GM12891 (cell line): Measurements from ENCODE around the gene PDLIM3.

Source experiments
- POLR2A ChIP-seq: IDR thresholded peaks from 2 replicates; pipeline ENCODE4 v1.6.1; 2011; ENCODE audit warnings: low read depth, low read length, control low read depth
- POLR2AphosphoS5 ChIP-seq: IDR thresholded peaks from 2 replicates; pipeline ENCODE4 v1.6.1; 2011; ENCODE audit warnings: low read depth, low read length, control low read depth
- TAF1 ChIP-seq: IDR thresholded peaks from 2 replicates; pipeline ENCODE4 v1.6.1; 2011; ENCODE audit warnings: low read depth, low read length, control low read depth

GRCh38 chr4:185457136-185457535 is 78.2 kb downstream of the PDLIM3 start:
- TF ChIP-seq POLR2AphosphoS5 (no peak), POLR2A (no peak), TAF1 (no peak)
